Measurements from ENCODE around the gene PRAMEF33.
"Not testable (repeated sequence)": the region's sequence is repeated elsewhere in the genome, so short reads cannot be mapped to it uniquely, and the experiment has no call there.

PRAMEF33 gene

GRCh38 chr1:13279617-13280016, 23.7 kb upstream of the PRAMEF33 start:
- not testable (repeated sequence) for H2AFZ ChIP-seq (ENCODE audit: insufficient read depth, low read length, poor library complexity); H2AK5ac ChIP-seq (ENCODE audit: low read length); H4K8ac ChIP-seq (ENCODE audit: low read depth, low read length); H3K36me3 ChIP-seq (ENCODE audit: control insufficient read depth in 1 of 2, insufficient read depth in 2 of 2, low read length in 2 of 2); H2BK12ac ChIP-seq (ENCODE audit: low read length); H4K12ac ChIP-seq (ENCODE audit: low read depth, low read length); H3K79me1 ChIP-seq (ENCODE audit: low read length); H3K4ac ChIP-seq (ENCODE audit: low read depth, low read length); H3K27ac ChIP-seq (ENCODE audit: low read depth, low read length); H3K9ac ChIP-seq (ENCODE audit: low read length); H4K91ac ChIP-seq (ENCODE audit: low read depth, low read length); H3K4me3 ChIP-seq (ENCODE audit: low read depth, low read length); H3K14ac ChIP-seq (ENCODE audit: low read length); H3K27me3 ChIP-seq (ENCODE audit: insufficient read depth, low read length); H3K9me3 ChIP-seq (ENCODE audit: insufficient read depth, low read depth, low read length); H3K18ac ChIP-seq (ENCODE audit: low read length); H2BK5ac ChIP-seq (ENCODE audit: low read depth, low read length, poor library complexity); H3K23ac ChIP-seq (ENCODE audit: low read length); H3K4me1 ChIP-seq (ENCODE audit: control insufficient read depth in 1 of 2, insufficient read depth in 2 of 2, low read length in 2 of 2); DNase-seq; H2BK120ac ChIP-seq (ENCODE audit: insufficient read depth, low read length, poor library complexity); H3K79me2 ChIP-seq (ENCODE audit: control insufficient read depth, insufficient read depth, low read length, poor library complexity); H3K4me2 ChIP-seq (ENCODE audit: low read length)
- WGBS (ENCODE audit: extremely low coverage, insufficient coverage, insufficient read length) = no CpG with 5 or more reads among the region's 3 CpGs

GRCh38 chr1:13285037-13285436, 18.3 kb upstream of the PRAMEF33 start, which contains the start of gene PRAMEF8:
Gene PRAMEF8 (minus strand): TSS chr1:13285137. CDS start chr1:13284091, 1,046 bp downstream.
- H3K9ac ChIP-seq (ENCODE audit: low read length); H3K18ac ChIP-seq (ENCODE audit: low read length); H3K79me1 ChIP-seq (ENCODE audit: low read length); H3K4ac ChIP-seq (ENCODE audit: low read depth, low read length); H3K14ac ChIP-seq (ENCODE audit: low read length); H3K4me3 ChIP-seq (ENCODE audit: low read depth, low read length); H3K4me1 ChIP-seq (ENCODE audit: control insufficient read depth in 1 of 2, insufficient read depth in 2 of 2, low read length in 2 of 2); H2BK5ac ChIP-seq (ENCODE audit: low read depth, low read length, poor library complexity); H4K12ac ChIP-seq (ENCODE audit: low read depth, low read length); H2BK120ac ChIP-seq (ENCODE audit: insufficient read depth, low read length, poor library complexity); H2AFZ ChIP-seq (ENCODE audit: insufficient read depth, low read length, poor library complexity); H3K23ac ChIP-seq (ENCODE audit: low read length); DNase-seq; H4K91ac ChIP-seq (ENCODE audit: low read depth, low read length); H3K4me2 ChIP-seq (ENCODE audit: low read length); H3K79me2 ChIP-seq (ENCODE audit: control insufficient read depth, insufficient read depth, low read length, poor library complexity); H3K9me3 ChIP-seq (ENCODE audit: insufficient read depth, low read depth, low read length); H2AK5ac ChIP-seq (ENCODE audit: low read length); H3K27me3 ChIP-seq (ENCODE audit: insufficient read depth, low read length); H4K8ac ChIP-seq (ENCODE audit: low read depth, low read length); H3K36me3 ChIP-seq (ENCODE audit: control insufficient read depth in 1 of 2, insufficient read depth in 2 of 2, low read length in 2 of 2); H2BK12ac ChIP-seq (ENCODE audit: low read length); H3K27ac ChIP-seq (ENCODE audit: low read depth, low read length): not testable (repeated sequence)
- no CpG with 5 or more reads among the region's 1 CpG for WGBS (ENCODE audit: extremely low coverage, insufficient coverage, insufficient read length)

GRCh38 chr1:13289030-13289429, 14.3 kb upstream of the PRAMEF33 start:
- not testable (repeated sequence) for H4K91ac ChIP-seq (ENCODE audit: low read depth, low read length); H3K18ac ChIP-seq (ENCODE audit: low read length); H3K79me1 ChIP-seq (ENCODE audit: low read length); H3K14ac ChIP-seq (ENCODE audit: low read length); H3K4me3 ChIP-seq (ENCODE audit: low read depth, low read length); H3K79me2 ChIP-seq (ENCODE audit: control insufficient read depth, insufficient read depth, low read length, poor library complexity); H3K9me3 ChIP-seq (ENCODE audit: insufficient read depth, low read depth, low read length); H3K4me2 ChIP-seq (ENCODE audit: low read length); H2AFZ ChIP-seq (ENCODE audit: insufficient read depth, low read length, poor library complexity); H4K12ac ChIP-seq (ENCODE audit: low read depth, low read length); H3K9ac ChIP-seq (ENCODE audit: low read length); H2BK5ac ChIP-seq (ENCODE audit: low read depth, low read length, poor library complexity); H4K8ac ChIP-seq (ENCODE audit: low read depth, low read length); H2BK12ac ChIP-seq (ENCODE audit: low read length); H2BK120ac ChIP-seq (ENCODE audit: insufficient read depth, low read length, poor library complexity); H3K4me1 ChIP-seq (ENCODE audit: control insufficient read depth in 1 of 2, insufficient read depth in 2 of 2, low read length in 2 of 2); H3K27ac ChIP-seq (ENCODE audit: low read depth, low read length); DNase-seq; H2AK5ac ChIP-seq (ENCODE audit: low read length); H3K36me3 ChIP-seq (ENCODE audit: control insufficient read depth in 1 of 2, insufficient read depth in 2 of 2, low read length in 2 of 2); H3K27me3 ChIP-seq (ENCODE audit: insufficient read depth, low read length); H3K4ac ChIP-seq (ENCODE audit: low read depth, low read length); H3K23ac ChIP-seq (ENCODE audit: low read length)
- no CpG with 5 or more reads among the region's 3 CpGs for WGBS (ENCODE audit: extremely low coverage, insufficient coverage, insufficient read length)

GRCh38 chr1:13297216-13297931, 6.0 kb upstream of the PRAMEF33 start:
- not testable (repeated sequence) for H3K23ac ChIP-seq (ENCODE audit: low read length); H2BK5ac ChIP-seq (ENCODE audit: low read depth, low read length, poor library complexity); H3K9me3 ChIP-seq (ENCODE audit: insufficient read depth, low read depth, low read length); H3K18ac ChIP-seq (ENCODE audit: low read length); H3K4me2 ChIP-seq (ENCODE audit: low read length); H3K79me1 ChIP-seq (ENCODE audit: low read length); H3K27ac ChIP-seq (ENCODE audit: low read depth, low read length); H4K91ac ChIP-seq (ENCODE audit: low read depth, low read length); H3K4me1 ChIP-seq (ENCODE audit: control insufficient read depth in 1 of 2, insufficient read depth in 2 of 2, low read length in 2 of 2); H3K79me2 ChIP-seq (ENCODE audit: control insufficient read depth, insufficient read depth, low read length, poor library complexity); H3K27me3 ChIP-seq (ENCODE audit: insufficient read depth, low read length); DNase-seq; H2BK120ac ChIP-seq (ENCODE audit: insufficient read depth, low read length, poor library complexity); H4K12ac ChIP-seq (ENCODE audit: low read depth, low read length); H2BK12ac ChIP-seq (ENCODE audit: low read length); H2AK5ac ChIP-seq (ENCODE audit: low read length); H2AFZ ChIP-seq (ENCODE audit: insufficient read depth, low read length, poor library complexity); H3K36me3 ChIP-seq (ENCODE audit: control insufficient read depth in 1 of 2, insufficient read depth in 2 of 2, low read length in 2 of 2); H3K4me3 ChIP-seq (ENCODE audit: low read depth, low read length); H3K14ac ChIP-seq (ENCODE audit: low read length); H4K8ac ChIP-seq (ENCODE audit: low read depth, low read length); H3K4ac ChIP-seq (ENCODE audit: low read depth, low read length); H3K9ac ChIP-seq (ENCODE audit: low read length)
- no CpG with 5 or more reads among the region's 5 CpGs for WGBS (ENCODE audit: extremely low coverage, insufficient coverage, insufficient read length)

Measured in trophoblast cell (in vitro differentiated cells and primary cell).